GM12892 (cell line): ENCODE measurements around the gene PROKR1.
"Not testable (repeated sequence)": the region's sequence is repeated elsewhere in the genome, so short reads cannot be mapped to it uniquely, and the experiment has no call there.

Experiments used
- POLR2A ChIP-seq: IDR thresholded peaks from 2 replicates; pipeline ENCODE4 v1.6.1; 2011; ENCODE audit warnings: low read depth, low read length, control low read depth
- POLR2AphosphoS5 ChIP-seq: IDR thresholded peaks from 2 replicates; pipeline ENCODE4 v1.6.1; 2011; ENCODE audit warnings: low read depth, low read length, control low read depth
- TAF1 ChIP-seq: IDR thresholded peaks from 2 replicates; pipeline ENCODE4 v1.6.1; 2011; ENCODE audit warnings: low read depth, mild to moderate bottlenecking, control low read depth, low read length, borderline replicate concordance

- not testable (repeated sequence) for TF ChIP-seq POLR2A, POLR2AphosphoS5, TAF1
These were observed 36.0 kb downstream of the PROKR1 start for GRCh38 chr2:68679166-68679916.
